CD14-positive monocyte (primary cell): ENCODE results near the gene GALT. TPM values are rescaled to one million over a fixed set of nuclear protein-coding genes. Genes with fewer than 3 reads are reported as not detected.
A peak's percentile ranks its signal among the peaks of the same experiment; 100 is the strongest.

ENCODE experiments used
- DNase-seq, 3 donors: peaks; one replicate each; pipeline ENCODE4 v3.0.0-alpha.2; 2011 to 2022
- H2AFZ ChIP-seq: 2 replicates; pipeline ENCODE4 v1.6.0; 2012; ENCODE audit warnings: mild to moderate bottlenecking, low read depth, low read length, inconsistent platforms; ENCODE audit not compliant: insufficient read depth, poor library complexity, severe bottlenecking
- H3K27ac ChIP-seq, 2 donors: 1 replicate in 1 of 2; 2 replicates in 1 of 2; pipeline ENCODE4 v1.5.1; 2012 to 2013; ENCODE audit warnings: low read length in 2 of 2, control low read depth in 1 of 2, inconsistent platforms in 1 of 2, low read depth in 1 of 2, mild to moderate bottlenecking in 1 of 2
- H3K27me3 ChIP-seq, 2 donors: one replicate each; pipeline versions ENCODE4 v1.6.0 to v1.6.1; 2011 to 2013; ENCODE audit warnings: low read length in 2 of 2; ENCODE audit not compliant: control insufficient read depth in 2 of 2, insufficient read depth in 2 of 2
- H3K36me3 ChIP-seq, 2 donors: replicated peaks in 1 of 2; 1 replicate in 1 of 2; 2 replicates in 1 of 2; pipeline versions ENCODE4 v1.5.1 to v1.6.1; 2012 to 2013; ENCODE audit warnings: low read length in 2 of 2, control low read depth in 1 of 2, inconsistent platforms in 1 of 2, mild to moderate bottlenecking in 1 of 2; ENCODE audit not compliant: insufficient read depth in 2 of 2, control insufficient read depth in 1 of 2
- H3K4me1 ChIP-seq, 2 donors: 1 replicate in 1 of 2; 2 replicates in 1 of 2; pipeline versions ENCODE4 v1.5.1 to v1.6.1; 2012 to 2013; ENCODE audit warnings: low read length in 2 of 2, control low read depth in 1 of 2, inconsistent platforms in 1 of 2, mild to moderate bottlenecking in 1 of 2, moderate library complexity in 1 of 2; ENCODE audit not compliant: insufficient read depth in 2 of 2, control insufficient read depth in 1 of 2
- H3K4me2 ChIP-seq: replicated peaks from 2 replicates; pipeline ENCODE3; 2012; ENCODE audit warnings: low read length, moderate library complexity, mild to moderate bottlenecking; ENCODE audit not compliant: poor library complexity, severe bottlenecking; ENCODE audit errors: extremely low read depth
- H3K4me3 ChIP-seq, 3 experiments: fragments of 200-600 bp in 1 of 3; sonication (generic) in 1 of 3; replicated peaks in 1 of 3; 1 replicate in 2 of 3; 2 replicates in 1 of 3; pipeline ENCODE4 v1.5.1; 2011 to 2013; ENCODE audit warnings: low read length in 3 of 3, mild to moderate bottlenecking in 3 of 3, control low read depth in 2 of 3, low read depth in 2 of 3, inconsistent platforms in 1 of 3, moderate library complexity in 1 of 3
- H3K79me2 ChIP-seq: 2 replicates; pipeline ENCODE4 v1.6.0; 2012; ENCODE audit warnings: mild to moderate bottlenecking, control low read depth, inconsistent platforms, low read length, moderate library complexity; ENCODE audit not compliant: insufficient read depth
- H3K9ac ChIP-seq: 2 replicates; pipeline ENCODE4 v1.6.0; 2017; ENCODE audit warnings: low read length, mild to moderate bottlenecking; ENCODE audit not compliant: insufficient read depth, poor library complexity, severe bottlenecking
- H3K9me3 ChIP-seq, 2 donors: replicated peaks in 1 of 2; 1 replicate in 1 of 2; 2 replicates in 1 of 2; pipeline versions ENCODE4 v1.5.1 to v1.6.1; 2012 to 2013; ENCODE audit warnings: low read length in 2 of 2, control low read depth in 1 of 2; ENCODE audit not compliant: control insufficient read depth in 1 of 2, insufficient read depth in 1 of 2
- H4K20me1 ChIP-seq: 2 replicates; pipeline ENCODE4 v1.6.0; 2012; ENCODE audit warnings: mild to moderate bottlenecking, low read length, control low read depth, moderate library complexity; ENCODE audit not compliant: insufficient read depth
- H3K27ac Mint-ChIP-seq, 7 donors: one replicate each; pipeline ENCODE4 v1.8.0; 2020; ENCODE audit warnings: mild to moderate bottlenecking in 7 of 7, mixed read lengths in 7 of 7, moderate library complexity in 6 of 7, inconsistent platforms in 2 of 7
- H3K27me3 Mint-ChIP-seq, 3 donors: one replicate each; pipeline ENCODE4 v1.8.0; 2021 to 2022; ENCODE audit warnings: low read depth in 3 of 3, mild to moderate bottlenecking in 3 of 3, mixed read lengths in 3 of 3, moderate library complexity in 3 of 3, inconsistent platforms in 1 of 3
- H3K36me3 Mint-ChIP-seq, 2 donors: one replicate each; pipeline ENCODE4 v1.8.0; 2020; ENCODE audit warnings: mixed read lengths in 2 of 2, inconsistent platforms in 1 of 2, mild to moderate bottlenecking in 1 of 2
- H3K4me1 Mint-ChIP-seq: one replicate; pipeline ENCODE4 v1.8.0; 2020; ENCODE audit warnings: mild to moderate bottlenecking, mixed read lengths
- H3K4me3 Mint-ChIP-seq, 2 donors: one replicate each; pipeline ENCODE4 v1.8.0; 2020; ENCODE audit warnings: mild to moderate bottlenecking in 2 of 2, mixed read lengths in 2 of 2, moderate library complexity in 1 of 2
- H3K9me3 Mint-ChIP-seq, 7 donors: one replicate each; pipeline ENCODE4 v1.8.0; 2020 to 2022; ENCODE audit warnings: mixed read lengths in 7 of 7, mild to moderate bottlenecking in 6 of 7, moderate library complexity in 6 of 7, inconsistent platforms in 2 of 7
- CTCF ChIP-seq: fragments of 200-600 bp; IDR thresholded peaks from one replicate; pipeline ENCODE4 v1.8.0; 2022; ENCODE audit warnings: antibody characterized with exemption, mild to moderate bottlenecking
- WGBS: methylation state at CpG from one replicate; pipeline ENCODE4 v1.1.5; 2013; ENCODE audit warnings: missing lambda C conversion rate; ENCODE audit not compliant: insufficient coverage; 5-methylcytosine and 5-hydroxymethylcytosine counted together
- intact Hi-C, 2 donors: fragments of 100-400 bp; cut with micrococcal nuclease; formaldehyde crosslinking; loops; one replicate each; pipeline versions ENCODE4 v1.15.0 to v1.15.1; 2023
- polyA plus RNA-seq, 3 donors: library from polyadenylated mRNA; depleted of rRNA in 1 of 3; unstranded in 2 of 3; stranded (reverse) in 1 of 3; fragments of 300-500 nt in 2 of 3; fragments of >200 nt in 1 of 3; fragmentation: Illumina TruSeq in 2 of 3; gene quantifications; 1 replicate in 2 of 3; 2 replicates in 1 of 3; pipeline ENCODE4 v1.2.3, GENCODE V29; 2012 to 2021

The GALT gene
- polyA plus RNA-seq, 3 donors: 25.6 to 103 (median 26.9) TPM

- Histone ChIP-seq H3K9ac (peak overlapping the region; percentile 77), H4K20me1 (peaks cover 14% of the 10 kb centered on the region), H3K27ac (peak overlapping the region; percentile 75 to 83), H3K79me2 (peaks cover 4% of the 10 kb centered on the region), H3K4me1 (peaks cover 21 to 30% of the 10 kb centered on the region in 2 donors), H3K36me3 (peaks cover 18 to 30% of the 10 kb centered on the region in 2 donors), H3K27me3 (no peaks in the 10 kb centered on the region), H3K9me3 (no peaks in the 10 kb centered on the region), H2AFZ (peak overlapping the region; percentile 91), H3K4me2 (peak overlapping the region; percentile 95), H3K4me3 (peak overlapping the region; percentile 83 to 90 (median 85))
- no peak for TF ChIP-seq CTCF
- intact Hi-C loops: no loop called here
- peaks cover 0 to 2% (median 0%) of the 10 kb centered on the region in 7 donors for H3K9me3 Mint-ChIP-seq
- H3K36me3 Mint-ChIP-seq: peaks cover 34 to 40% of the 10 kb centered on the region in 2 donors
- peaks cover 33% of the 10 kb centered on the region for H3K4me1 Mint-ChIP-seq
- peak overlapping the region; percentile 78 to 93 (median 87) for H3K27ac Mint-ChIP-seq
- peak overlapping the region; percentile 90 to 92 for H3K4me3 Mint-ChIP-seq
- 0% methylated on average over 8 of the region's 8 CpGs for WGBS
- H3K27me3 Mint-ChIP-seq: no peaks in the 10 kb centered on the region
- peak in 1 of 3 donors; percentile 11 for DNase-seq
Measured at GRCh38 chr9:34647084-34647403, 569 bp downstream of the GALT start.

GRCh38 chr9:34647651-34648050, 1.2 kb downstream of the GALT start:
- Mint-ChIP-seq H3K4me1 (peaks cover 39% of the 10 kb centered on the region), H3K27ac (peak overlapping the region in 5 of 7 donors; percentile 78 to 89 (median 86)), H3K9me3 (peaks cover 0 to 2% (median 0%) of the 10 kb centered on the region in 7 donors), H3K4me3 (peak overlapping the region; percentile 90 to 92), H3K36me3 (peaks cover 34 to 44% of the 10 kb centered on the region in 2 donors), H3K27me3 (peaks cover 3% of the 10 kb centered on the region in 3 donors)
- no peak for DNase-seq
- Histone ChIP-seq H2AFZ (no peak overlapping the region), H3K27ac (peak overlapping the region in 1 of 2 donors; percentile 83), H3K4me2 (peak overlapping the region; percentile 95), H3K27me3 (no peaks in the 10 kb centered on the region), H3K9ac (peak overlapping the region; percentile 77), H3K4me3 (peak overlapping the region in 2 of 3 experiments; percentile 85 to 90), H3K4me1 (peaks cover 24 to 34% of the 10 kb centered on the region in 2 donors), H3K36me3 (peaks cover 18 to 30% of the 10 kb centered on the region in 2 donors), H3K79me2 (peaks cover 4% of the 10 kb centered on the region), H3K9me3 (no peaks in the 10 kb centered on the region), H4K20me1 (peaks cover 14% of the 10 kb centered on the region)
- TF ChIP-seq CTCF: no peak
- intact Hi-C loops: no loop called here
- WGBS: 71% methylated on average over 3 of the region's 10 CpGs
